ENCODE results near the gene NAALADL1.

The NAALADL1 gene

GRCh38 chr11:65047581-65048422 lies 10.6 kb downstream of the NAALADL1 start:
- POLR2A ChIA-PET: no interaction called here
- TF ChIP-seq ZNF660 (tag by site-specific recombination; IDR thresholded peaks at IDR 0.05) (no peak), PRDM10 (tag by site-specific recombination; IDR thresholded peaks at IDR 0.05) (no peak), BCL11B (tag by site-specific recombination; IDR thresholded peaks at IDR 0.05; ENCODE audit: low read depth) (no peak), ZNF366 (tag by site-specific recombination; conservative IDR thresholded peaks at IDR 0.05) (no peak), ZNF501 (tag by site-specific recombination; IDR thresholded peaks at IDR 0.05) (no peak), ZNF214 (tag by site-specific recombination; IDR thresholded peaks at IDR 0.05; ENCODE audit: borderline replicate concordance) (no peak), ZNF280D (tag by site-specific recombination; IDR thresholded peaks at IDR 0.05) (no peak), ZNF580 (tag by site-specific recombination; IDR thresholded peaks at IDR 0.05) (no peak), OVOL3 (tag by site-specific recombination; IDR thresholded peaks at IDR 0.05) (no peak), ZNF221 (tag by site-specific recombination; IDR thresholded peaks at IDR 0.05; ENCODE audit: borderline replicate concordance) (no peak), ZBTB44 (tag by site-specific recombination; IDR thresholded peaks at IDR 0.05) (no peak), BCL11A (tag by site-specific recombination; IDR thresholded peaks at IDR 0.05; ENCODE audit: low read depth) (no peak), ZNF629 (tag by site-specific recombination; IDR thresholded peaks at IDR 0.05) (no peak), ZNF292 (tag by site-specific recombination; IDR thresholded peaks at IDR 0.05; ENCODE audit: borderline replicate concordance, low read depth) (no peak), ZBTB8A (tag by site-specific recombination; IDR thresholded peaks at IDR 0.05) (no peak), ZNF510 (tag by site-specific recombination; IDR thresholded peaks at IDR 0.05; ENCODE audit: insufficient replicate concordance) (no peak), ZNF791 (tag by site-specific recombination; IDR thresholded peaks at IDR 0.05) (no peak)
- CTCF ChIA-PET: interaction anchor here (1.2 kb wide), 1 partner anchor 28 kb away, joined by 3 read pairs; no protein-coding TSS in a partner anchor
- Histone ChIP-seq H3K4me1 (ENCODE audit: control insufficient read depth, insufficient read depth, low read length) (no peaks in the 10 kb centered on the region), H3K36me3 (ENCODE audit: control insufficient read depth in 2 of 2, insufficient read depth in 1 of 2, low read length in 2 of 2) (peaks cover 0 to 31% of the 10 kb centered on the region in 2 experiments; a peak in 1 of 3 replicates), H3K9me3 (ENCODE audit: control insufficient read depth, insufficient read depth, low read depth, low read length) (no peaks in the 10 kb centered on the region), H3K27ac (ENCODE audit: extremely low read depth, low read depth, low read length) (no peak overlapping the region), H3K4me3 (ENCODE audit: low read depth, low read length) (no peak overlapping the region)

All from HEK293 (cell line).